Gastrocnemius medialis (tissue), 4 donors: ENCODE data around the gene TMTC1. TPM values are rescaled to one million over a fixed set of nuclear protein-coding genes. Genes with fewer than 3 reads are reported as not detected.

Experiments used
- ATAC-seq, 2 donors: fragments of 150-250 bp; one replicate each; pipeline ENCODE4 v1.9.1; 2016
- DNase-seq, 2 donors: peaks; one replicate each; pipeline ENCODE4 v3.0.0-alpha.2; 2019
- H3K27ac ChIP-seq, 4 donors: fragments of 200-600 bp; sonication (generic); 1 replicate in 1 of 4; 2 replicates in 3 of 4; pipeline ENCODE4 v1.5.1; 2016 to 2018; ENCODE audit warnings: mild to moderate bottlenecking in 2 of 4, moderate library complexity in 1 of 4
- H3K27me3 ChIP-seq, 3 donors: fragments of 200-600 bp; sonication (generic) in 2 of 3; 1 replicate in 1 of 3; 2 replicates in 2 of 3; pipeline versions ENCODE4 v1.5.1 to v1.6.0; 2016 to 2019; ENCODE audit warnings: mild to moderate bottlenecking in 1 of 3, moderate library complexity in 1 of 3
- H3K36me3 ChIP-seq, 2 donors: fragments of 200-600 bp; sonication (generic) in 1 of 2; one replicate each; pipeline ENCODE4 v1.5.1; 2017 to 2018
- H3K4me1 ChIP-seq, 2 donors: fragments of 200-600 bp; sonication (generic) in 1 of 2; one replicate each; pipeline ENCODE4 v1.5.1; 2016 to 2017; ENCODE audit warnings: mild to moderate bottlenecking in 2 of 2
- H3K4me3 ChIP-seq, 4 donors: fragments of 200-600 bp; sonication (generic) in 3 of 4; 1 replicate in 1 of 4; 2 replicates in 3 of 4; pipeline ENCODE4 v1.5.1; 2016 to 2019; ENCODE audit warnings: mild to moderate bottlenecking in 2 of 4
- H3K9me3 ChIP-seq, 3 donors: fragments of 200-600 bp; sonication (generic) in 2 of 3; 1 replicate in 1 of 3; 2 replicates in 2 of 3; pipeline ENCODE4 v1.5.1; 2016 to 2019
- POLR2A ChIP-seq, 2 donors: fragments of 450-650 bp; IDR thresholded peaks; one replicate each; pipeline ENCODE4 v1.6.1; 2017; ENCODE audit warnings: antibody characterized with exemption in 2 of 2, mild to moderate bottlenecking in 2 of 2, moderate library complexity in 2 of 2
- in situ Hi-C, 4 donors: fragments of 200-750 bp; cut with MboI; loops; one replicate each; pipeline versions ENCODE4 v1.15.0 to v1.8.0; 2017; ENCODE audit warnings: low sequenced_read_pairs in 4 of 4
- intact Hi-C: fragments of 100-400 bp; cut with DNase I; formaldehyde crosslinking; loops from one replicate; pipeline ENCODE4 v1.15.1; 2023; ENCODE audit warnings: low total_unique reads
- total RNA-seq, 4 donors: library from RNA; depleted of rRNA; stranded (reverse); fragments of >200 nt; gene quantifications; one replicate each; pipeline versions ENCODE4 v1.1.0 to v1.2.3, GENCODE V29; 2016
- TF ChIP-seq, protein P1 (sequence below), 5 experiments: fragments of 450-650 bp in 3 of 5; fragments of 200-600 bp in 2 of 5; sonication (generic) in 2 of 5; IDR thresholded peaks in 4 of 5; conservative IDR thresholded peaks in 1 of 5; 1 replicate in 4 of 5; 2 replicates in 1 of 5; pipeline ENCODE4 v1.5.1; 2016 to 2019; ENCODE audit warnings: antibody characterized with exemption in 5 of 5, mild to moderate bottlenecking in 3 of 5, moderate library complexity in 3 of 5

Gene TMTC1
- total RNA-seq, 4 donors from 2014 or later: 38.5 to 83.5 (median 42.6) TPM

DNA sequence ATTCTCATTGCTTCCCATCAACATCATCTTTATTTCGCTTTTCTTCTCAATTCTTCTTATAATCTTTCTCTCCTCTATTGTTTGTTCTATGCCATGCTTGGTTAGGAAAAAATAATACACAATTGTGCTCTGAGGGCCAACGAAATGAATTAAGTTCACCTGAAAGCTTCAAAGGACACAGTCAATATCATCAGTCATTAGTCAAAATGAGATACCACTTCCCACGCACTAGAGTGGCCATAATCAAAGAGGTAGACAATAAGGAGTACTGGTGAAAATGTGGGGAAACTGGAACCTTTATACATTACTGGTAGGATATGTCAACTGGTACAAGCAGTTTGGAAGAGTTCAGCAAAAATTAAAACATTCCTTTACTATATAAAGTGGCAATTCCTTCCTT, 91.5 kb downstream of the TMTC1 start:
- H3K9me3 ChIP-seq: no peaks in the 10 kb centered on the region
- in situ Hi-C loops: no loop called here
- TF ChIP-seq POLR2A (IDR thresholded peaks at IDR 0.05): no peak
- TF ChIP-seq, protein P1, sequence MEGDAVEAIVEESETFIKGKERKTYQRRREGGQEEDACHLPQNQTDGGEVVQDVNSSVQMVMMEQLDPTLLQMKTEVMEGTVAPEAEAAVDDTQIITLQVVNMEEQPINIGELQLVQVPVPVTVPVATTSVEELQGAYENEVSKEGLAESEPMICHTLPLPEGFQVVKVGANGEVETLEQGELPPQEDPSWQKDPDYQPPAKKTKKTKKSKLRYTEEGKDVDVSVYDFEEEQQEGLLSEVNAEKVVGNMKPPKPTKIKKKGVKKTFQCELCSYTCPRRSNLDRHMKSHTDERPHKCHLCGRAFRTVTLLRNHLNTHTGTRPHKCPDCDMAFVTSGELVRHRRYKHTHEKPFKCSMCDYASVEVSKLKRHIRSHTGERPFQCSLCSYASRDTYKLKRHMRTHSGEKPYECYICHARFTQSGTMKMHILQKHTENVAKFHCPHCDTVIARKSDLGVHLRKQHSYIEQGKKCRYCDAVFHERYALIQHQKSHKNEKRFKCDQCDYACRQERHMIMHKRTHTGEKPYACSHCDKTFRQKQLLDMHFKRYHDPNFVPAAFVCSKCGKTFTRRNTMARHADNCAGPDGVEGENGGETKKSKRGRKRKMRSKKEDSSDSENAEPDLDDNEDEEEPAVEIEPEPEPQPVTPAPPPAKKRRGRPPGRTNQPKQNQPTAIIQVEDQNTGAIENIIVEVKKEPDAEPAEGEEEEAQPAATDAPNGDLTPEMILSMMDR (IDR thresholded peaks at IDR 0.05 in 4 of 5, conservative IDR thresholded peaks at IDR 0.05 in 1 of 5): no peak
- no peak for DNase-seq
- no peak overlapping the region for H3K27ac ChIP-seq
- no peaks in the 10 kb centered on the region for H3K27me3 ChIP-seq
- peaks cover 0 to 4% of the 10 kb centered on the region in 2 donors for H3K4me1 ChIP-seq
- no peak overlapping the region for H3K4me3 ChIP-seq
- ATAC-seq: no peak
- intact Hi-C loops: no loop called here
- H3K36me3 ChIP-seq: no peaks in the 10 kb centered on the region

GRCh38 chr12:29691161-29691854, 92.4 kb downstream of the TMTC1 start:
- Histone ChIP-seq H3K27ac (no peak overlapping the region), H3K27me3 (no peaks in the 10 kb centered on the region), H3K36me3 (no peaks in the 10 kb centered on the region), H3K9me3 (no peaks in the 10 kb centered on the region), H3K4me1 (peaks cover 0 to 4% of the 10 kb centered on the region in 2 donors), H3K4me3 (no peak overlapping the region)
- in situ Hi-C loops (no loop called here), intact Hi-C loops (no loop called here)
- ATAC-seq: no peak
- DNase-seq: no peak
- no peak for TF ChIP-seq POLR2A (IDR thresholded peaks at IDR 0.05)
- TF ChIP-seq, protein P1 (IDR thresholded peaks at IDR 0.05 in 4 of 5, conservative IDR thresholded peaks at IDR 0.05 in 1 of 5): no peak

GRCh38 chr12:29690728-29691127, 93.0 kb downstream of the TMTC1 start:
- Histone ChIP-seq H3K27ac (no peak overlapping the region), H3K9me3 (no peaks in the 10 kb centered on the region), H3K27me3 (no peaks in the 10 kb centered on the region), H3K36me3 (no peaks in the 10 kb centered on the region), H3K4me3 (no peak overlapping the region), H3K4me1 (peaks cover 4 to 5% of the 10 kb centered on the region in 2 donors)
- TF ChIP-seq POLR2A (IDR thresholded peaks at IDR 0.05): no peak
- TF ChIP-seq, protein P1 (IDR thresholded peaks at IDR 0.05 in 4 of 5, conservative IDR thresholded peaks at IDR 0.05 in 1 of 5): no peak
- ATAC-seq (no peak), DNase-seq (no peak)
- intact Hi-C loops (no loop called here), in situ Hi-C loops (no loop called here)

DNA sequence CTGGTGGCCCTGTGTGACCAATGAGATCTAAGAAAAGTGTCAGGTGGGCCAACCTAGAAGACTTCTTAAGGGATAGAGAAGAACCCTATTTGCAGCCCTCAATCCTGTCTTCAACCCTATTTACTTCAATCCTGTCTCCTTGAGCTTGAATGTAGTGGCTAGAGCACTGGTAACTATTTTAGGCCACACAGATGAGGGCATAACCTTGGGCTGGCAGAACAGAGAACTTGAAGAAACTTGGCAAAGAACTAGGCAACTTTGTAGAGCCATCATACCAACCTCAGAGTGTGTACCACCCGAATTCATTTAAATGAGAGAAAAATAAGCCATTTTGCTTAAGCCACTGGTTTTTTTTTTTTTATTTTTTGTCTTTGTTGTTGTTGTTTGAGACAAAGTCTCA, 94.8 kb downstream of the TMTC1 start:
- ATAC-seq: no peak
- no peaks in the 10 kb centered on the region for H3K9me3 ChIP-seq
- H3K4me1 ChIP-seq: peaks cover 4 to 6% of the 10 kb centered on the region in 2 donors
- no peaks in the 10 kb centered on the region for H3K27me3 ChIP-seq
- in situ Hi-C loops: no loop called here
- H3K27ac ChIP-seq: no peak overlapping the region
- H3K4me3 ChIP-seq: no peak overlapping the region
- TF ChIP-seq POLR2A (IDR thresholded peaks at IDR 0.05): no peak
- TF ChIP-seq, protein P1 (IDR thresholded peaks at IDR 0.05 in 4 of 5, conservative IDR thresholded peaks at IDR 0.05 in 1 of 5): no peak
- no peaks in the 10 kb centered on the region for H3K36me3 ChIP-seq
- intact Hi-C loops: no loop called here
- no peak for DNase-seq

GRCh38 chr12:29682088-29682487, 101.7 kb downstream of the TMTC1 start:
- Histone ChIP-seq H3K36me3 (no peaks in the 10 kb centered on the region), H3K4me1 (peaks cover 7 to 11% of the 10 kb centered on the region in 2 donors), H3K27me3 (no peaks in the 10 kb centered on the region), H3K4me3 (no peak overlapping the region), H3K27ac (no peak overlapping the region), H3K9me3 (no peaks in the 10 kb centered on the region)
- TF ChIP-seq, protein P1 (IDR thresholded peaks at IDR 0.05 in 4 of 5, conservative IDR thresholded peaks at IDR 0.05 in 1 of 5): no peak
- no peak for TF ChIP-seq POLR2A (IDR thresholded peaks at IDR 0.05)
- in situ Hi-C loops: no loop called here
- intact Hi-C loops: no loop called here
- ATAC-seq (no peak), DNase-seq (no peak)
